HepG2 (cell line): Measurements from ENCODE around the gene EID1. TPM values are rescaled to one million over a fixed set of nuclear protein-coding genes. Genes with fewer than 3 reads are reported as not detected.
"Not testable (repeated sequence)": the region's sequence is repeated elsewhere in the genome, so short reads cannot be mapped to it uniquely, and the experiment has no call there.

Experiments used
- ATAC-seq: fragments of 200-7000 bp; cut with Tn5 transposase; 3 replicates; pipeline ENCODE4 v1.9.1; 2020; ENCODE audit warnings: mild to moderate bottlenecking, moderate library complexity
- BruUV-seq: library from RNA; stranded (reverse); fragments of 400-500 nt; replicated peaks from 2 replicates; lab custom pipeline; 2021; lab: Mats Ljungman, UMichigan
- CTCF ChIA-PET: fragments of 300-600 bp; formaldehyde crosslinking; extraction: SDS; loops from one replicate; lab custom pipeline; 2021; ENCODE audit warnings: low total read pairs, inconsistent platforms, low intra/inter-chr PET ratio; lab: Yijun Ruan, JAX
- POLR2A ChIA-PET: fragments of 350-600 bp; sonication (Branson Sonifier 250); formaldehyde crosslinking; loops from one replicate; lab custom pipeline; 2020; ENCODE audit warnings: antibody characterized with exemption, inconsistent platforms; lab: Yijun Ruan, JAX
- DNase-seq: peaks from one replicate; pipeline ENCODE4 v3.0.0-alpha.2; 2015; ENCODE audit warnings: low spot score
- FAIRE-seq: peaks from 3 replicates; lab custom pipeline; 2011; peaks lifted over from hg19 to GRCh38; lab: Jason Lieb, UNC
- H2AFZ ChIP-seq: one replicate; pipeline ENCODE4 v1.6.1; 2011; ENCODE audit warnings: low read length, inconsistent platforms
- H3K27ac ChIP-seq: fragments of 300-600 bp; 3 replicates; pipeline ENCODE4 v1.8.0; 2011; ENCODE audit warnings: mixed run types, mild to moderate bottlenecking, mixed read lengths, low read length, inconsistent platforms; ENCODE audit not compliant: insufficient read depth; ENCODE audit errors: extremely low read length
- H3K27me3 ChIP-seq, 2 experiments: fragments of 200-600 bp in 1 of 2; 2 replicates in 1 of 2; 3 replicates in 1 of 2; pipeline versions ENCODE4 v1.6.0 to v1.8.0; 2011; ENCODE audit warnings: low read length in 2 of 2, mild to moderate bottlenecking in 2 of 2, moderate library complexity in 2 of 2, inconsistent platforms in 1 of 2; ENCODE audit not compliant: insufficient read depth in 2 of 2, control insufficient read depth in 1 of 2
- H3K36me3 ChIP-seq, 2 experiments: fragments of 200-600 bp in 1 of 2; replicated peaks in 1 of 2; 2 replicates in 1 of 2; 3 replicates in 1 of 2; pipeline versions ENCODE4 v1.5.1 to v1.8.0; 2011; ENCODE audit warnings: low read length in 2 of 2, inconsistent platforms in 1 of 2; ENCODE audit not compliant: insufficient read depth in 2 of 2, control insufficient read depth in 1 of 2
- H3K4me1 ChIP-seq: 2 replicates; pipeline ENCODE4 v1.5.1; 2012; ENCODE audit warnings: low read length, inconsistent platforms; ENCODE audit not compliant: insufficient read depth
- H3K4me2 ChIP-seq: 2 replicates; pipeline ENCODE4 v1.6.0; 2011; ENCODE audit warnings: low read depth, low read length, inconsistent platforms
- H3K4me3 ChIP-seq, 3 experiments: fragments of 200-600 bp in 1 of 3; sonication (generic), shearing (Covaris generic) in 1 of 3; replicated peaks in 1 of 3; 2 replicates each; pipeline ENCODE4 v1.5.1; 2011 to 2016; ENCODE audit warnings: low read length in 3 of 3, inconsistent platforms in 2 of 3, low read depth in 2 of 3, mild to moderate bottlenecking in 2 of 3, control low read depth in 1 of 3, mixed read lengths in 1 of 3; ENCODE audit not compliant: insufficient read depth in 1 of 3
- H3K79me2 ChIP-seq: one replicate; pipeline ENCODE4 v1.6.1; 2011; ENCODE audit warnings: low read length, inconsistent platforms; ENCODE audit not compliant: insufficient read depth
- H3K9ac ChIP-seq: 2 replicates; pipeline ENCODE4 v1.6.0; 2011; ENCODE audit warnings: mild to moderate bottlenecking, low read depth, low read length, inconsistent platforms; ENCODE audit not compliant: insufficient read depth
- H3K9me3 ChIP-seq: 2 replicates; pipeline ENCODE4 v1.5.1; 2012; ENCODE audit warnings: mild to moderate bottlenecking, low read length
- H4K20me1 ChIP-seq: 2 replicates; pipeline ENCODE4 v1.6.0; 2011; ENCODE audit warnings: inconsistent platforms, mild to moderate bottlenecking, low read length, moderate library complexity; ENCODE audit not compliant: insufficient read depth
- JARID2 ChIP-seq: sonication (generic); formaldehyde crosslinking; IDR thresholded peaks from 2 replicates; pipeline ENCODE4 v1.8.1; 2023; ENCODE audit warnings: missing genetic modification reagents, inconsistent platforms; ENCODE audit not compliant: insufficient replicate concordance
- KMT2A ChIP-seq: sonication (generic); formaldehyde crosslinking; IDR thresholded peaks from 2 replicates; pipeline ENCODE4 v1.4.0; 2020; ENCODE audit warnings: missing genetic modification reagents
- MAFK ChIP-seq, 2 experiments: IDR thresholded peaks in 1 of 2; conservative IDR thresholded peaks in 1 of 2; 2 replicates each; pipeline ENCODE4 v1.6.1; 2011; ENCODE audit warnings: improper control_type of control experiment in 2 of 2, low read length in 2 of 2
- MBD4 ChIP-seq: IDR thresholded peaks from 2 replicates; pipeline ENCODE4 v1.6.1; 2012; ENCODE audit warnings: low read length, inconsistent platforms, borderline replicate concordance
- PHB2 ChIP-seq: fragments of 450-650 bp; IDR thresholded peaks from 2 replicates; pipeline ENCODE4 v1.6.1; 2018; ENCODE audit not compliant: partially characterized antibody
- RXRB ChIP-seq: IDR thresholded peaks from 2 replicates; pipeline ENCODE4 v1.6.1; 2016; ENCODE audit warnings: borderline replicate concordance, missing genetic modification reagents, missing compliant biosample characterization
- TEAD3 ChIP-seq: optimal IDR thresholded peaks from 2 replicates; pipeline ENCODE3; 2016; ENCODE audit warnings: borderline replicate concordance
- TOE1 ChIP-seq: sonication (generic); formaldehyde crosslinking; IDR thresholded peaks from 2 replicates; pipeline ENCODE4 v1.4.0; 2020; ENCODE audit warnings: mild to moderate bottlenecking, missing genetic modification reagents
- TSC22D2 ChIP-seq: sonication (generic); formaldehyde crosslinking; IDR thresholded peaks from 2 replicates; pipeline ENCODE4 v1.5.1; 2020; ENCODE audit warnings: missing genetic modification reagents, mild to moderate bottlenecking, borderline replicate concordance
- ZFP36 ChIP-seq: fragments of 150-350 bp; IDR thresholded peaks from 2 replicates; pipeline ENCODE4 v1.6.1; 2018; ENCODE audit warnings: borderline replicate concordance, low read length, low read depth; ENCODE audit not compliant: partially characterized antibody
- ZNF878 ChIP-seq: sonication (generic); formaldehyde crosslinking; IDR thresholded peaks from 2 replicates; pipeline ENCODE4 v1.8.1; 2023; ENCODE audit warnings: mild to moderate bottlenecking, missing genetic modification reagents, moderate library complexity
- WGBS: methylation state at CpG from one replicate; pipeline ENCODE4 v1.1.6; 2017; ENCODE audit warnings: low lambda C conversion rate; 5-methylcytosine and 5-hydroxymethylcytosine counted together
- in situ Hi-C: cut with HindIII; loops from 2 replicates; pipeline ENCODE4 v1.10.0; 2017; ENCODE audit warnings: low pct_unique_long_range_greater_than_20kb; ENCODE audit not compliant: extremely low pct_ligation_motif_present
- intact Hi-C: fragments of 100-400 bp; cut with micrococcal nuclease; formaldehyde crosslinking; loops from one replicate; pipeline ENCODE4 v1.10.0; 2022; ENCODE audit not compliant: unreplicated experiment
- polyA plus RNA-seq, 8 experiments: library from polyadenylated mRNA; depleted of rRNA in 3 of 8; stranded (reverse) in 7 of 8; unstranded in 1 of 8; fragments of >200 nt; fragmentation: Illumina TruSeq in 4 of 8; extraction: Trizol in 4 of 8; gene quantifications; 2 replicates each; pipeline versions ENCODE4 v1.2.1 to v1.2.3, GENCODE V29; 2011 to 2016; ENCODE audit warnings: low read depth in 4 of 8, missing spikeins in 1 of 8, mixed read lengths in 1 of 8; ENCODE audit not compliant: insufficient read depth in 1 of 8
- total RNA-seq, 5 experiments: library from RNA; depleted of rRNA; stranded (reverse); fragments of >200 nt; fragmentation: Illumina TruSeq; extraction: Trizol; gene quantifications; 2 replicates each; pipeline ENCODE4 v1.2.3, GENCODE V29; 2016; ENCODE audit warnings: low read depth in 1 of 5
- TF ChIP-seq, protein P1 (sequence below): IDR thresholded peaks from 2 replicates; pipeline ENCODE4 v1.6.1; 2012; ENCODE audit warnings: low read depth, low read length, improper control_type of control experiment

EID1 gene
- total and polyA plus RNA-seq, 2 of the 13 experiments (the other 11 are each of a cell fraction or from before 2014, with no cell fraction given), result 2.2 to 5.4 TPM

DNA sequence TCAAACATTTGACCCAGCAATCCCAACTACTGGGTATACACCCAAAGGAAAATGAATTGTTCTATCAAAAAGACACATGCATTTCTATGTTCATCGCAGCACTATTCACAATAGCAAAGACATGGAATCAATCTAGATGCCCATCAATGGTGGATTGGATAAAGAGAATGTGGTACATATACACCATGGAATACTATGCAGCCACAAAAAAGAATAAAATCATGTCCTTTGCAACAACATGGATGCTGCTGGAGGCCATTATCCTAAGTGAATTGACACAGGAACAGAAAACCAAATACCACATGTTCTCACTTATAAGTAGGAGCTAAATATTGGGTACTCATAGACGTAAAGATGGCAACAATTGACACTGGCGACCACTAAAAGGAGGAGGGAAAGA lies 23.5 kb upstream of the EID1 start:
- BruUV-seq, H2AFZ ChIP-seq, H3K4me3 ChIP-seq, H4K20me1 ChIP-seq, H3K36me3 ChIP-seq, DNase-seq, ATAC-seq, H3K4me2 ChIP-seq, H3K27ac ChIP-seq, H3K27me3 ChIP-seq, H3K9ac ChIP-seq, FAIRE-seq, H3K79me2 ChIP-seq, H3K9me3 ChIP-seq, POLR2A ChIA-PET, CTCF ChIA-PET, intact Hi-C loops: not testable (repeated sequence)
- WGBS, result 65% methylated on average over 3 of the region's 3 CpGs
- H3K4me1 ChIP-seq, result peaks cover 11% of the 10 kb centered on the region
- in situ Hi-C loops, result loop anchor here (25.0 kb wide), 1 partner anchor 233 kb away; no protein-coding TSS in a partner anchor

DNA sequence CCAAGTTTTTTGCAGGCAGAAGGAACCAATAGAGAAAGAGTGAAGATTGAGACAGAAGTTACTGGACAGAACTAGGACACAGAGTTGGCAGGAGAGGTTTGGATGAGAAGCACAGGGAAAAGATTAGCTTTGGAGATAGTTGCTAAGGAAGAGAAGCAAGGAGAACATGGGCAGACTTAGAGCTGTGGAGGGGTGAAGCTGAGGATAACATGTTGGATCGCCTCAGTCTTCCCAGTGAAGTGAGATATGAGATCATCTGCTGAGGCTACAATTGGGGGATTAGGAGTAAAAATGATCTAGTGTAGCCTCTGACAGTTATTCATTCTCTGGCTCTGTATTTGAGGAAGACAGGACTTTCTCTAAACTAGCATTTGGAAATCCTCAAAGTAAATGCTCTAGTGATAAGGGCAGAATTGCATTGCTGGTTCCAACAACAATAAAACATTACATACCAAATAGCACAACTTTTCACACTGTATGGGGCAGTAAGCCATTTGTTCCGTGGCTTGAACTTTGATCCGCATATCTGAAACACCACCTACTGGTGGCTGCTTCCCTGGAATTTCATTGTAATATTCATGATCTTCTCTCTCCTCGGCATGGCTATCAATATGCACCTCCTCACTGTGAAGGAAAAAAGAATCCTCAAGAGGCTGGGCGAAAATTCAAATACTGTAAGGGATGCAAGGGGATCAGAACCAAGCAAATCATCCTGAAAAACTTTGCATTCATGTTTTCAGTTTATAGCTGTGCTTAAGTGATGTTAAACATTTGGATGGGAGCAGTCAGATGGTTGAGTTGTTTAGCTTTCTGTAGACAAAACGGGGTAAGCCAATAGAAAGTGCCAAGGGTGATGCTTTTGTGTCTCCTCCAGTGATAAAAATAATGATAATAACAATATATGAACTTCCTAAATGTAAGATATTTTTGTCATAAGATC lies 22.2 kb upstream of the EID1 start:
- no peaks in the 10 kb centered on the region; a peak in 1 of 5 replicates for H3K27me3 ChIP-seq
- DNase-seq (peak; percentile 33), ATAC-seq (peak; percentile 96), FAIRE-seq (peak; percentile 73)
- 0% methylated on average over 6 of the region's 6 CpGs for WGBS
- in situ Hi-C loops (loop anchor here (25.0 kb wide), 1 partner anchor 232 kb away; no protein-coding TSS in a partner anchor), intact Hi-C loops (loop anchor here (1.0 kb wide), 1 partner anchor 497 kb away; no protein-coding TSS in a partner anchor)
- peak overlapping the region; percentile 68 for H2AFZ ChIP-seq
- ChIA-PET POLR2A (no interaction called here), CTCF (interaction anchor here (1.6 kb wide), 1 partner anchor 498 kb away, joined by 5 read pairs; no protein-coding TSS in a partner anchor)
- no peak overlapping the region; the same call in 1 of the 2 replicates for H3K9ac ChIP-seq
- no peak overlapping the region for H3K27ac ChIP-seq
- BruUV-seq, result no TSS peak
- H3K9me3 ChIP-seq, result no peaks in the 10 kb centered on the region
- H3K36me3 ChIP-seq, result no peaks in the 10 kb centered on the region
- peak overlapping the region; percentile 66 for H3K4me2 ChIP-seq
- no peaks in the 10 kb centered on the region for H4K20me1 ChIP-seq
- H3K4me1 ChIP-seq, result peaks cover 11% of the 10 kb centered on the region
- no peaks in the 10 kb centered on the region for H3K79me2 ChIP-seq
- H3K4me3 ChIP-seq, result peak overlapping the region in 1 of 3 experiments; percentile 18; a peak in 1 of 6 replicates
- TF ChIP-seq ZNF878 (CRISPR knock-in tag) (no peak), KMT2A (CRISPR knock-in tag) (no peak), JARID2 (CRISPR knock-in tag) (no peak), PHB2 (no peak), ZFP36 (no peak), RXRB (CRISPR knock-in tag) (0 out of 2 replicates have a peak, but pooled peaks have one; percentile 20), TOE1 (CRISPR knock-in tag) (no peak), MAFK (conservative IDR thresholded peaks at IDR 0.05 in 1 of 2, IDR thresholded peaks at IDR 0.05 in 1 of 2; ENCODE audit: low read length in 2 of 2) (no peak), TEAD3 (CRISPR knock-in tag) (peak; percentile 83), TSC22D2 (CRISPR knock-in tag) (no peak), MBD4 (no peak)
- TF ChIP-seq, protein P1, sequence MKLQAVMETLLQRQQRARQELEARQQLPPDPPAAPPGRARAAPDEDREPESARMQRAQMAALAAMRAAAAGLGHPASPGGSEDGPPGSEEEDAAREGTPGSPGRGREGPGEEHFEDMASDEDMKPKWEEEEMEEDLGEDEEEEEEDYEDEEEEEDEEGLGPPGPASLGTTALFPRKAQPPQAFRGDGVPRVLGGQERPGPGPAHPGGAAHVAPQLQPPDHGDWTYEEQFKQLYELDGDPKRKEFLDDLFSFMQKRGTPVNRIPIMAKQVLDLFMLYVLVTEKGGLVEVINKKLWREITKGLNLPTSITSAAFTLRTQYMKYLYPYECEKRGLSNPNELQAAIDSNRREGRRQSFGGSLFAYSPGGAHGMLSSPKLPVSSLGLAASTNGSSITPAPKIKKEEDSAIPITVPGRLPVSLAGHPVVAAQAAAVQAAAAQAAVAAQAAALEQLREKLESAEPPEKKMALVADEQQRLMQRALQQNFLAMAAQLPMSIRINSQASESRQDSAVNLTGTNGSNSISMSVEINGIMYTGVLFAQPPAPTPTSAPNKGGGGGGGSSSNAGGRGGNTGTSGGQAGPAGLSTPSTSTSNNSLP, result peak; percentile 86
